Spleen (tissue), 7 donors: ENCODE measurements around the gene RPS19BP1.

ENCODE experiments used
- CTCF ChIP-seq, 11 experiments: fragments of 200-600 bp in 7 of 11; fragments of 450-650 bp in 4 of 11; sonication (generic) in 4 of 11; IDR thresholded peaks in 8 of 11; conservative IDR thresholded peaks in 3 of 11; 1 replicate in 7 of 11; 2 replicates in 4 of 11; pipeline versions ENCODE4 v1.4.0 to v1.8.0; 2016 to 2021; ENCODE audit warnings: antibody characterized with exemption in 11 of 11, inconsistent platforms in 4 of 11, mild to moderate bottlenecking in 1 of 11
- POLR2A ChIP-seq, 3 donors: fragments of 450-650 bp; IDR thresholded peaks; one replicate each; pipeline ENCODE4 v1.5.1; 2017; ENCODE audit warnings: antibody characterized with exemption in 3 of 3, mild to moderate bottlenecking in 1 of 3
- POLR2AphosphoS5 ChIP-seq, 3 donors: sonication (generic); formaldehyde crosslinking; IDR thresholded peaks; one replicate each; pipeline ENCODE4 v1.5.1; 2017; ENCODE audit warnings: antibody characterized with exemption in 3 of 3
- donor health status: DM: no; HTN: no; CAD: no; lungs with moderate emphysema.
- donor health status: DM: no; HTN: no; CAD: no.
- donor health status: DM: no; HTN: no; CAD: no.

- TF ChIP-seq POLR2A (IDR thresholded peaks at IDR 0.05), result no peak
- no peak for TF ChIP-seq CTCF (IDR thresholded peaks at IDR 0.05 in 8 of 11, conservative IDR thresholded peaks at IDR 0.05 in 3 of 11)
- TF ChIP-seq POLR2AphosphoS5 (IDR thresholded peaks at IDR 0.05), result no peak
Observed at GRCh38 chr22:39503630-39504029, 28.9 kb downstream of the RPS19BP1 start.
